HEK293 (cell line): Measurements from ENCODE around the gene ODF2.

ENCODE experiments used
- CTCF ChIA-PET: fragments of 350-600 bp; formaldehyde crosslinking; extraction: SDS; loops from one replicate; lab custom pipeline; 2021; ENCODE audit warnings: antibody characterized with exemption; lab: Yijun Ruan, JAX
- POLR2A ChIA-PET: fragments of 300-600 bp; formaldehyde crosslinking; extraction: SDS; loops from one replicate; lab custom pipeline; 2020; ENCODE audit warnings: antibody characterized with exemption, inconsistent platforms; lab: Yijun Ruan, JAX
- H3K27ac ChIP-seq: fragments of 200-500 bp; sonication (Bioruptor generic); 2 replicates; pipeline ENCODE4 v1.5.1; 2014; ENCODE audit warnings: low read depth, low read length, control low read depth, inconsistent platforms; ENCODE audit errors: extremely low read depth
- H3K36me3 ChIP-seq, 2 experiments: fragments of 200-500 bp in 1 of 2; sonication (Bioruptor generic) in 1 of 2; 1 replicate in 1 of 2; 2 replicates in 1 of 2; pipeline ENCODE4 v1.5.1; 2014 to 2017; ENCODE audit warnings: inconsistent platforms in 2 of 2, low read length in 2 of 2; ENCODE audit not compliant: control insufficient read depth in 2 of 2, insufficient read depth in 1 of 2
- H3K4me1 ChIP-seq: fragments of 200-500 bp; sonication (Bioruptor generic); 2 replicates; pipeline ENCODE4 v1.5.1; 2014; ENCODE audit warnings: mild to moderate bottlenecking, low read length, inconsistent platforms; ENCODE audit not compliant: control insufficient read depth, insufficient read depth
- H3K4me3 ChIP-seq: 2 replicates; pipeline ENCODE4 v1.5.1; 2011; ENCODE audit warnings: low read depth, mild to moderate bottlenecking, control low read depth, low read length, moderate library complexity
- H3K9me3 ChIP-seq: fragments of 200-500 bp; sonication (Bioruptor generic); 2 replicates; pipeline ENCODE4 v1.5.1; 2014; ENCODE audit warnings: low read depth, low read length, inconsistent platforms; ENCODE audit not compliant: control insufficient read depth, insufficient read depth
- AEBP2 ChIP-seq: fragments of 450-650 bp; formaldehyde crosslinking; IDR thresholded peaks from 2 replicates; pipeline ENCODE4 v1.5.1; 2016; ENCODE audit warnings: missing biosample characterization, missing genetic modification characterization, borderline replicate concordance
- BCL11A ChIP-seq: fragments of 450-650 bp; formaldehyde crosslinking; IDR thresholded peaks from 2 replicates; pipeline ENCODE4 v1.5.1; 2016; ENCODE audit warnings: low read depth, missing biosample characterization, missing genetic modification characterization
- GLIS1 ChIP-seq: fragments of 450-650 bp; formaldehyde crosslinking; IDR thresholded peaks from 2 replicates; pipeline ENCODE4 v1.5.1; 2016; ENCODE audit warnings: missing biosample characterization, missing genetic modification characterization
- SALL2 ChIP-seq: fragments of 450-650 bp; formaldehyde crosslinking; IDR thresholded peaks from 2 replicates; pipeline ENCODE4 v1.5.0; 2017; ENCODE audit warnings: missing biosample characterization, mild to moderate bottlenecking, missing genetic modification characterization, borderline replicate concordance
- ZBTB17 ChIP-seq: fragments of 450-650 bp; formaldehyde crosslinking; IDR thresholded peaks from 2 replicates; pipeline ENCODE4 v1.5.1; 2016; ENCODE audit warnings: missing biosample characterization, missing genetic modification characterization
- ZBTB44 ChIP-seq: fragments of 450-650 bp; IDR thresholded peaks from 2 replicates; pipeline ENCODE4 v1.5.1; 2018; ENCODE audit warnings: missing biosample characterization, mild to moderate bottlenecking, missing genetic modification characterization
- ZIC2 ChIP-seq: fragments of 450-650 bp; formaldehyde crosslinking; IDR thresholded peaks from 2 replicates; pipeline ENCODE4 v1.5.1; 2016; ENCODE audit warnings: missing biosample characterization, missing genetic modification characterization
- ZNF112 ChIP-seq: fragments of 450-650 bp; formaldehyde crosslinking; IDR thresholded peaks from 2 replicates; pipeline ENCODE4 v1.5.0; 2017; ENCODE audit warnings: missing biosample characterization, missing genetic modification characterization
- ZNF202 ChIP-seq: fragments of 450-650 bp; formaldehyde crosslinking; IDR thresholded peaks from 2 replicates; pipeline ENCODE4 v1.5.1; 2016; ENCODE audit warnings: missing biosample characterization, missing genetic modification characterization, borderline replicate concordance
- ZNF274 ChIP-seq, 2 experiments: fragments of 200-500 bp in 1 of 2; fragments of 450-650 bp in 1 of 2; sonication (Bioruptor generic) in 1 of 2; formaldehyde crosslinking in 1 of 2; IDR thresholded peaks; 2 replicates each; pipeline versions ENCODE4 v1.5.1 to v1.6.1; 2014 to 2016; ENCODE audit warnings: borderline replicate concordance in 1 of 2, inconsistent platforms in 1 of 2, low read length in 1 of 2, missing biosample characterization in 1 of 2, missing genetic modification characterization in 1 of 2
- ZNF426 ChIP-seq: fragments of 450-650 bp; formaldehyde crosslinking; IDR thresholded peaks from 2 replicates; pipeline ENCODE4 v1.5.1; 2017; ENCODE audit warnings: missing biosample characterization, missing genetic modification characterization, mild to moderate bottlenecking, inconsistent platforms, moderate library complexity
- ZNF530 ChIP-seq: fragments of 450-650 bp; formaldehyde crosslinking; IDR thresholded peaks from 2 replicates; pipeline ENCODE4 v1.5.1; 2016; ENCODE audit warnings: low read depth, missing biosample characterization, missing genetic modification characterization
- ZNF544 ChIP-seq: fragments of 450-650 bp; formaldehyde crosslinking; IDR thresholded peaks from 2 replicates; pipeline ENCODE4 v1.5.0; 2017; ENCODE audit warnings: missing biosample characterization, missing genetic modification characterization
- ZNF660 ChIP-seq: fragments of 450-650 bp; IDR thresholded peaks from 2 replicates; pipeline ENCODE4 v1.5.1; 2018; ENCODE audit warnings: missing biosample characterization, mild to moderate bottlenecking, missing genetic modification characterization
- ZNF777 ChIP-seq: fragments of 450-650 bp; formaldehyde crosslinking; IDR thresholded peaks from 2 replicates; pipeline ENCODE4 v1.5.1; 2017; ENCODE audit warnings: missing biosample characterization, missing genetic modification characterization, borderline replicate concordance
- ZSCAN16 ChIP-seq: fragments of 450-650 bp; formaldehyde crosslinking; IDR thresholded peaks from 2 replicates; pipeline ENCODE4 v1.5.1; 2016; ENCODE audit warnings: missing biosample characterization, missing genetic modification characterization

Gene ODF2

GRCh38 chr9:128493424-128493823 lies 37.6 kb downstream of the ODF2 start:
- Histone ChIP-seq H3K27ac (no peak overlapping the region), H3K4me3 (no peak overlapping the region), H3K4me1 (no peaks in the 10 kb centered on the region), H3K9me3 (no peaks in the 10 kb centered on the region), H3K36me3 (peaks cover 8 to 84% of the 10 kb centered on the region in 2 experiments)
- ChIA-PET POLR2A (interaction anchor here (0.7 kb wide), 1 partner anchor 205 kb away, joined by 4 read pairs; no protein-coding TSS in a partner anchor), CTCF (interaction anchor here (1.3 kb wide), 1 partner anchor 57 kb away, joined by 3 read pairs; no protein-coding TSS in a partner anchor)
- TF ChIP-seq ZSCAN16 (tag by site-specific recombination) (no peak), BCL11A (tag by site-specific recombination) (no peak), AEBP2 (tag by site-specific recombination) (no peak), ZNF426 (no peak), SALL2 (tag by site-specific recombination) (no peak), ZNF274 (IDR thresholded peaks at IDR 0.05; ENCODE audit: low read length) (no peak), ZNF274 (tag by site-specific recombination; IDR thresholded peaks at IDR 0.05; ENCODE audit: borderline replicate concordance) (no peak), ZNF777 (tag by site-specific recombination) (no peak), ZBTB44 (tag by site-specific recombination) (no peak)

GRCh38 chr9:128494108-128494745 lies 38.4 kb downstream of the ODF2 start:
- POLR2A ChIA-PET = interaction anchor here (0.6 to 1.4 kb wide), 3 partner anchors 11 to 206 kb away, joined by 3 to 6 read pairs (median 4); partner anchors contain the start of genes GLE1 and SPTAN1
- Histone ChIP-seq H3K36me3 (peaks cover 12 to 86% of the 10 kb centered on the region in 2 experiments), H3K4me3 (no peak overlapping the region), H3K27ac (no peak overlapping the region), H3K9me3 (no peaks in the 10 kb centered on the region), H3K4me1 (no peaks in the 10 kb centered on the region)
- CTCF ChIA-PET = interaction anchor here (0.7 to 1.3 kb wide), 3 partner anchors 9 to 74 kb away, joined by 3 read pairs; no protein-coding TSS in a partner anchor
- TF ChIP-seq ZNF660 (tag by site-specific recombination) (peak; percentile 66; the same call in 1 of the 2 replicates), ZNF202 (tag by site-specific recombination) (no peak), ZBTB17 (tag by site-specific recombination) (peak; percentile 72), ZNF544 (0 out of 2 replicates have a peak, but pooled peaks have one; percentile 51), GLIS1 (tag by site-specific recombination) (0 out of 2 replicates have a peak, but pooled peaks have one; percentile 35)

GRCh38 chr9:128494746-128495129 lies 38.9 kb downstream of the ODF2 start:
- POLR2A ChIA-PET = interaction anchor here (0.6 to 1.4 kb wide), 2 partner anchors 10 to 57 kb away, joined by 3 to 6 read pairs; partner anchors contain the start of genes GLE1 and SPTAN1
- no peak for TF ChIP-seq ZNF530 (tag by site-specific recombination)
- peak; percentile 17; the same call in 1 of the 2 replicates for TF ChIP-seq ZIC2 (tag by site-specific recombination)
- TF ChIP-seq ZNF112 (tag by site-specific recombination) = no peak
- TF ChIP-seq GLIS1 (tag by site-specific recombination) = 0 out of 2 replicates have a peak, but pooled peaks have one; percentile 1
- no peaks in the 10 kb centered on the region for H3K4me1 ChIP-seq
- H3K36me3 ChIP-seq = peaks cover 13 to 86% of the 10 kb centered on the region in 2 experiments
- no peak overlapping the region for H3K27ac ChIP-seq
- H3K9me3 ChIP-seq = no peaks in the 10 kb centered on the region
- no peak overlapping the region for H3K4me3 ChIP-seq
- CTCF ChIA-PET = interaction anchor here (0.7 to 1.3 kb wide), 4 partner anchors 9 to 75 kb away, joined by 3 read pairs; no protein-coding TSS in a partner anchor
